ENCODE measurements around the gene KNOP1. TPM values are rescaled to one million over a fixed set of nuclear protein-coding genes. Genes with fewer than 3 reads are reported as not detected.

KNOP1 gene
- total RNA-seq, 1 experiment from 2014 or later = 99.0 TPM

DNA sequence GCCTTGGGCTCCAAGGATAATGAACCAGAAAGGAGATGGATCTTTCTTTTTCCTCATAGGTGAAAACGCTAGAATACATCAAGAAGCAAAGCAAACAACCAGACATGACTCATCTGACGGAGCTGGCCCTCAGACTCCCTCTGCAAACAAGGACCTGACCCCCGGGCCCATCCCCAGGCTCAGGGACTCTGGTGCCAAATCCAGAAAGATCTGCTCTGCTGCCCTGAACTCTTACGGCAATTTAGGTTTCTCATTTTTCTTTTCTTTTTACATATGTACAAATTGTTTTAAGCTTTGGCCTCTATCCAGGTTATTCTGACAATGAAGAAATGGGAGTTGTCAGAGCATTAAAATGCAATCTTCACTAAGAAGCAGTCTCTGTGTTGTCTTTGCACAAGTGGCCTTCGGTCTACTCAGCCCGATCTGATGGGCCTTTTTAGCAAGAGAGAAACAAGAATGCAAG lies 17.7 kb downstream of the KNOP1 start:
- Mint-ChIP-seq H3K27ac (ENCODE audit: unreplicated experiment) (peak overlapping the region; percentile 69), H3K36me3 (ENCODE audit: insufficient read depth, unreplicated experiment) (peaks cover 70% of the 10 kb centered on the region), H3K4me1 (ENCODE audit: low read depth, unreplicated experiment) (peaks cover 45% of the 10 kb centered on the region), H3K4me3 (ENCODE audit: low read depth, unreplicated experiment) (peak overlapping the region; percentile 30), H3K27me3 (ENCODE audit: unreplicated experiment) (no peaks in the 10 kb centered on the region), H3K9me3 (ENCODE audit: low read depth, unreplicated experiment) (no peaks in the 10 kb centered on the region)
- BruUV-seq (replicated peaks) = no TSS peak
- peak; percentile 73 for DNase-seq
- intact Hi-C loops (cut with micrococcal nuclease; ENCODE audit: unreplicated experiment) = loop anchor here (2.0 to 5.0 kb wide), 3 partner anchors 16 to 182 kb away; partner anchors contain the start of gene GPRC5B
- CTCF ChIA-PET = interaction anchor here (0.6 to 1.5 kb wide), 5 partner anchors 19 to 207 kb away, joined by 3 to 6 read pairs (median 3); no protein-coding TSS in a partner anchor
- TF ChIP-seq CTCF (IDR thresholded peaks at IDR 0.05; ENCODE audit: unreplicated experiment) = no peak

DNA sequence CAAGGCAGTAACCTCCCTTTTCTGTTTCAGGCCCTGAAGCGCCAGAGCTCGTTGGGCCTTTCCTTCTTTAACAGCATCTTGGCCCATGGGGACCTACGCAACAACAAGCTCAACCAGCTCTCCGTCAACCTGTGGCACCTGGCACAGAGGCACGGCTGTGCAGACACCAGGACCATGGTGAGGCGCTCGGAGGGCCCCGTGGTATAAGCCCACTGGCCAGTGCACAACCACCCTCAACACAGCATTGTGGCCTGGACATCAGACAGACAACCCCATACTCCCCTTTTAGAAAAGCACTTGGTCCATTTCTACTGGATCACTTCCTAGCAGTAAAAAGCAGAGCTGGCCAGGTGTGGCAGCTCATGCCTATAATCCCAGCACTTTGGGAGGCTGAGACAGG lies 18.6 kb downstream of the KNOP1 start:
- BruUV-seq (replicated peaks) = no TSS peak
- H3K4me3 Mint-ChIP-seq (ENCODE audit: low read depth, unreplicated experiment) = no peak overlapping the region
- H3K27ac Mint-ChIP-seq (ENCODE audit: unreplicated experiment) = peak overlapping the region; percentile 59
- CTCF ChIA-PET = interaction anchor here (0.8 to 1.5 kb wide), 3 partner anchors 18 to 208 kb away, joined by 3 read pairs; no protein-coding TSS in a partner anchor
- H3K4me1 Mint-ChIP-seq (ENCODE audit: low read depth, unreplicated experiment) = peaks cover 38% of the 10 kb centered on the region
- TF ChIP-seq CTCF (IDR thresholded peaks at IDR 0.05; ENCODE audit: unreplicated experiment) = no peak
- no peak for DNase-seq
- peaks cover 61% of the 10 kb centered on the region for H3K36me3 Mint-ChIP-seq (ENCODE audit: insufficient read depth, unreplicated experiment)
- no peaks in the 10 kb centered on the region for H3K27me3 Mint-ChIP-seq (ENCODE audit: unreplicated experiment)
- intact Hi-C loops (cut with micrococcal nuclease; ENCODE audit: unreplicated experiment) = no loop called here
- H3K9me3 Mint-ChIP-seq (ENCODE audit: low read depth, unreplicated experiment) = no peaks in the 10 kb centered on the region

DNA sequence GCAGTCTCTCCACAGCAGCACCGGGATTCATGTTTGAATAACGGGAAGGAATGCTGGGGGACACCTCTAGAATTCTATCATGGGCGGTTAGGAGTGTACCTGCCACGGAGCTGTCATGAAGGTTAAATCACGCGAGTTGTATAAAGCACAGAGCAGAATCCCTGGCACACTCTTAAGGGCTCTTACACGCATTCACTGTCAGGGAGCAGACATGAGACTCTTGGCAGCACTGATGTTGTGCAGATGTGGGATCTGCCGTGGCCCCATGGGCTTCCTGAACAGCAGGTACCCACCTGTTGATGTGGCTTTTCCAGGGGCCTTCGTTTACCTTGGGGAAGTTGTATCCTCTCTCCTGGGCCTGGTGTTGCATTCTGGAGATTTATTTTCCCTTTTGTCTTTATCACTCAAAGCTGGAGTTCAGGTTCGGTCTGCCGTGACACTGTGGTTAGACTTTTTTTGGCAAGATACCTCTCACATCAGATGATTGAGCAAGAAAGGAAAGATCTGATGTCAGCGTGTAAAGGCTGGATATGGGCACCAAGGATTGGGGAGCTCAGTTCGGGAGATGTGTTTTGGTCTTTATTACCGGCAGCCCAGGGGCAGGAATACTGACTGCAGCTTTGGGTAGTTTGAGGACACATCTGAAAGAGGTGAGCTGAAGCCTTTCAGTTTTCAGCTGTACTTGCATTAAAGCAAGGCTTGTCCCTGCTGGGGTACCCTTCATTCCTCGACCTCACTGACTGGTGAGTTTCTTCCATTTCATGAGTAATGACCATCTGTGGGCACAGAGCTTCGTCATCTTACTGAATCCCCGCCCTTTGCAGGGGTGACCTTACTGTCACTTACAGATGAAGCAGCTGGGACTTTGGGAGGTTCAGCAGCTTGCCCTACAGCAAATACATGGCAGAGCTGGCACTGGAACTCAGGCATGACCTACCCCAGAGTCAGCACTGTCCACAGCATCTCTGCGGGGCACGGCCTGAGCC lies 19.3 kb downstream of the KNOP1 start:
- Mint-ChIP-seq H3K4me3 (ENCODE audit: low read depth, unreplicated experiment) (no peak overlapping the region), H3K27ac (ENCODE audit: unreplicated experiment) (peak overlapping the region; percentile 59), H3K4me1 (ENCODE audit: low read depth, unreplicated experiment) (peaks cover 38% of the 10 kb centered on the region), H3K27me3 (ENCODE audit: unreplicated experiment) (no peaks in the 10 kb centered on the region), H3K36me3 (ENCODE audit: insufficient read depth, unreplicated experiment) (peaks cover 55% of the 10 kb centered on the region), H3K9me3 (ENCODE audit: low read depth, unreplicated experiment) (no peaks in the 10 kb centered on the region)
- DNase-seq = no peak
- no TSS peak for BruUV-seq (replicated peaks)
- intact Hi-C loops (cut with micrococcal nuclease; ENCODE audit: unreplicated experiment) = no loop called here
- CTCF ChIA-PET = interaction anchor here (0.8 to 1.5 kb wide), 2 partner anchors 56 to 208 kb away, joined by 3 read pairs; no protein-coding TSS in a partner anchor
- TF ChIP-seq CTCF (IDR thresholded peaks at IDR 0.05; ENCODE audit: unreplicated experiment) = no peak

- TF ChIP-seq CTCF (IDR thresholded peaks at IDR 0.05; ENCODE audit: unreplicated experiment) = no peak
- Mint-ChIP-seq H3K27me3 (ENCODE audit: unreplicated experiment) (no peaks in the 10 kb centered on the region), H3K4me1 (ENCODE audit: low read depth, unreplicated experiment) (peaks cover 38% of the 10 kb centered on the region), H3K27ac (ENCODE audit: unreplicated experiment) (peak overlapping the region; percentile 34), H3K4me3 (ENCODE audit: low read depth, unreplicated experiment) (no peak overlapping the region), H3K9me3 (ENCODE audit: low read depth, unreplicated experiment) (no peaks in the 10 kb centered on the region), H3K36me3 (ENCODE audit: insufficient read depth, unreplicated experiment) (peaks cover 45% of the 10 kb centered on the region)
- intact Hi-C loops (cut with micrococcal nuclease; ENCODE audit: unreplicated experiment) = no loop called here
- no TSS peak for BruUV-seq (replicated peaks)
- CTCF ChIA-PET = no interaction called here
- no peak for DNase-seq
These were observed 20.2 kb downstream of the KNOP1 start for GRCh38 chr16:19697756-19698318.

Data from Calu3 (cell line).